Smooth muscle cell (in vitro differentiated cells): Measurements from ENCODE around the gene MYEOV. TPM values are rescaled to one million over a fixed set of nuclear protein-coding genes. Genes with fewer than 3 reads are reported as not detected.

Experiments used
- DNase-seq: peaks from one replicate; lab custom pipeline; 2025; ENCODE audit not compliant: unreplicated experiment; lab: John Stamatoyannopoulos, UW
- H2AFZ ChIP-seq: fragments of 200-600 bp; sonication (generic); 2 replicates; pipeline ENCODE4 v1.6.0; 2016; ENCODE audit warnings: antibody characterized with exemption, low read depth, mild to moderate bottlenecking
- H3F3A ChIP-seq: fragments of 200-600 bp; sonication (generic); 2 replicates; pipeline ENCODE4 v1.6.0; 2017; ENCODE audit warnings: antibody characterized with exemption, low read depth
- H3K27ac ChIP-seq: fragments of 200-600 bp; sonication (generic); 2 replicates; pipeline ENCODE4 v1.5.1; 2016; ENCODE audit warnings: low read depth, mild to moderate bottlenecking
- H3K27me3 ChIP-seq: fragments of 200-600 bp; sonication (generic); 2 replicates; pipeline ENCODE4 v1.6.1; 2016; ENCODE audit warnings: low read depth, mild to moderate bottlenecking
- H3K36me3 ChIP-seq: fragments of 200-600 bp; sonication (generic); 2 replicates; pipeline ENCODE4 v1.5.1; 2016; ENCODE audit warnings: low read depth
- H3K4me1 ChIP-seq: fragments of 200-600 bp; sonication (generic); 2 replicates; pipeline ENCODE4 v1.5.1; 2016; ENCODE audit warnings: low read depth
- H3K4me2 ChIP-seq: fragments of 200-600 bp; sonication (generic); 2 replicates; pipeline ENCODE4 v1.6.0; 2016; ENCODE audit warnings: mild to moderate bottlenecking
- H3K4me3 ChIP-seq: fragments of 200-600 bp; sonication (generic); 2 replicates; pipeline ENCODE4 v1.5.1; 2016; ENCODE audit warnings: mild to moderate bottlenecking
- H3K79me2 ChIP-seq: fragments of 200-600 bp; sonication (generic); 2 replicates; pipeline ENCODE4 v1.6.0; 2016; ENCODE audit warnings: low read depth, mild to moderate bottlenecking
- H3K9ac ChIP-seq: fragments of 200-600 bp; sonication (generic); 2 replicates; pipeline ENCODE4 v1.6.0; 2016; ENCODE audit warnings: low read depth
- H3K9me3 ChIP-seq: fragments of 200-600 bp; sonication (generic); replicated peaks from 2 replicates; pipeline ENCODE4 v1.5.1; 2016; ENCODE audit warnings: low read depth
- H4K20me1 ChIP-seq: fragments of 200-600 bp; sonication (generic); 2 replicates; pipeline ENCODE4 v1.6.0; 2016; ENCODE audit warnings: low read depth
- WGBS: methylation state at CpG from one replicate; pipeline ENCODE4 v1.1.7; 2016; ENCODE audit warnings: low lambda C conversion rate; 5-methylcytosine and 5-hydroxymethylcytosine counted together
- polyA plus RNA-seq: library from polyadenylated mRNA; unstranded; fragments of >200 nt; fragmentation: Nextera tagmentation; extraction: Ambion mirVana; gene quantifications from 2 replicates; pipeline ENCODE4 v1.2.1, GENCODE V29; 2016
- total RNA-seq: library from RNA; depleted of rRNA; stranded (reverse); fragments of >200 nt; gene quantifications from 2 replicates; pipeline ENCODE4 v1.2.3, GENCODE V29; 2014
- TF ChIP-seq, protein P1 (sequence below): fragments of 200-600 bp; sonication (generic); IDR thresholded peaks from 2 replicates; pipeline ENCODE4 v1.5.1; 2017; ENCODE audit warnings: borderline replicate concordance, mild to moderate bottlenecking, antibody characterized with exemption; ENCODE audit not compliant: insufficient read depth, poor library complexity, severe bottlenecking

The MYEOV gene
- total and polyA plus RNA-seq, 2 experiments from 2014 or later = 1.1 TPM; not detected in 1

GRCh38 chr11:69286374-69287371 is 7.3 kb upstream of the MYEOV start:
- no peak overlapping the region for H2AFZ ChIP-seq
- no peaks in the 10 kb centered on the region for H3K79me2 ChIP-seq
- no peak overlapping the region for H3K4me2 ChIP-seq
- no peak overlapping the region for H3K27ac ChIP-seq
- H3K9ac ChIP-seq = no peak overlapping the region
- no peaks in the 10 kb centered on the region for H3K36me3 ChIP-seq
- DNase-seq = no peak
- TF ChIP-seq, protein P1, sequence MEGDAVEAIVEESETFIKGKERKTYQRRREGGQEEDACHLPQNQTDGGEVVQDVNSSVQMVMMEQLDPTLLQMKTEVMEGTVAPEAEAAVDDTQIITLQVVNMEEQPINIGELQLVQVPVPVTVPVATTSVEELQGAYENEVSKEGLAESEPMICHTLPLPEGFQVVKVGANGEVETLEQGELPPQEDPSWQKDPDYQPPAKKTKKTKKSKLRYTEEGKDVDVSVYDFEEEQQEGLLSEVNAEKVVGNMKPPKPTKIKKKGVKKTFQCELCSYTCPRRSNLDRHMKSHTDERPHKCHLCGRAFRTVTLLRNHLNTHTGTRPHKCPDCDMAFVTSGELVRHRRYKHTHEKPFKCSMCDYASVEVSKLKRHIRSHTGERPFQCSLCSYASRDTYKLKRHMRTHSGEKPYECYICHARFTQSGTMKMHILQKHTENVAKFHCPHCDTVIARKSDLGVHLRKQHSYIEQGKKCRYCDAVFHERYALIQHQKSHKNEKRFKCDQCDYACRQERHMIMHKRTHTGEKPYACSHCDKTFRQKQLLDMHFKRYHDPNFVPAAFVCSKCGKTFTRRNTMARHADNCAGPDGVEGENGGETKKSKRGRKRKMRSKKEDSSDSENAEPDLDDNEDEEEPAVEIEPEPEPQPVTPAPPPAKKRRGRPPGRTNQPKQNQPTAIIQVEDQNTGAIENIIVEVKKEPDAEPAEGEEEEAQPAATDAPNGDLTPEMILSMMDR = no peak
- no peaks in the 10 kb centered on the region for H4K20me1 ChIP-seq
- peaks cover 8% of the 10 kb centered on the region for H3K4me1 ChIP-seq
- no peaks in the 10 kb centered on the region for H3K9me3 ChIP-seq
- H3K4me3 ChIP-seq = no peak overlapping the region
- H3F3A ChIP-seq = no peaks in the 10 kb centered on the region
- no peaks in the 10 kb centered on the region for H3K27me3 ChIP-seq
- WGBS = 75% methylated on average over 38 of the region's 38 CpGs

DNA sequence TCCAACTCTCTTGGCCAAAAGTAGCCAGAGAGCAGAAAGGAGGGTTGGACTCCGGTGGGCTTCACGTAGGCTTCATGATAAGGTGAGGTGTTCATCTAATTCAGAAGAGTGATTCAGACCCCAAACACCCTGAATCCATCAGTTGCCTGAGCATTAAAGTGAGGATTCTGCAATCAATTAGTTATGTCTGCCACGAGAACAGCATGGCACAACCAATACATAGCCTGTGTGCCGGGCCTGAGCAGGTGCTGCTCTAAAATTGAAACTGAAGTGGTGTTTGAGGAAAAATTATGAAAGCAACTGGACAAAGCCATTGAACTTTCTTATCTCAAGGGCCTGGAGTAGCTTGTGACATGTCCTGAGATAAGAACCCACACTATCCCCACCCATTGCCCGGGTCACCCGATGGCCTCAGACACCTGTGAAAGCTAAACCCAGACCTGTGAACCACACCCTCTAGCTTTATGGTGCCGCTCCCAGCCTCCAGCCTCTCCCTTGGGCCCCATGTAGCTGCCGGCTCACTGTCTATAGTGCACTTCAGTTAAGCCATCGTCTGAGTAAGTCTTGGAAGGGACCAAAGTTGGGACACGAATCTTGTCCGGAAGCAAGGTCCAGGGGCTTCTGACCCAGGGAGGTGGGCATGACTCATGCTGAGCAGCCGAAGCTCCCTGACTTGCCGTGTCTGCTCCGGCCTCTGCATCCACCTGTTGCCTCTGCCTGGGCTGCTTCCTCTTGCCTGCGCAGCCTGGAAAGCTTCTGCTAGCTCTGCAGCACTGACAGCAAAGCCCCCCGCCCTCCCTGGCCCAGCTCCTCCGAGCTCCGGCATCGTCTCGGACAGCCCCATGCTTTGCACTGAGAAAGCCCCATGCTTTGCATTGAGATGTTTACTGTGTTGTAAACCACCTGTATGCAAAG is 5.7 kb upstream of the MYEOV start:
- Histone ChIP-seq H3K4me1 (peaks cover 8% of the 10 kb centered on the region), H3K4me2 (no peak overlapping the region), H3K27ac (no peak overlapping the region), H3K9me3 (no peaks in the 10 kb centered on the region), H3K36me3 (no peaks in the 10 kb centered on the region), H3F3A (no peaks in the 10 kb centered on the region), H2AFZ (no peak overlapping the region), H3K9ac (no peak overlapping the region), H4K20me1 (no peaks in the 10 kb centered on the region), H3K27me3 (no peaks in the 10 kb centered on the region), H3K79me2 (no peaks in the 10 kb centered on the region), H3K4me3 (no peak overlapping the region)
- WGBS = 79% methylated on average over 20 of the region's 20 CpGs
- TF ChIP-seq, protein P1 = no peak
- DNase-seq = no peak

DNA sequence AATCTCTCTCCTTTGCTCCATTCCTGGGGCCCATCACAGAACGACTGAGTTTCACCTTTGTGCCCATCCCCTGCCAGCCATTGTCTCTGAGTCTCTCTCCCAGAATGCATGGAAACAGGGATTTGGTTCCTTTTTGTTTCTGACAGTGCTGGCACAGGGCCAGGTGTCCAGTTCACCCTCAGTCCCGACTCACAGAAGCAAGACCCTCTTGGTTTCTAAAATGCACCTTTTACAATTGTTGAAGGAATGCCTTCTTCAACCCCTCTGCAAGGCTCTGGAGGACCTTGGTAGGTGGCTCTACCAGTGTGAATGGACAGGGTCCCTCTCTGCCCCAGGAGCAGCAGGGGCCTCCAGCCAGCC is 5.1 kb upstream of the MYEOV start:
- H3K4me3 ChIP-seq = no peak overlapping the region
- H3F3A ChIP-seq = no peaks in the 10 kb centered on the region
- H3K4me1 ChIP-seq = peaks cover 8% of the 10 kb centered on the region
- no peaks in the 10 kb centered on the region for H3K27me3 ChIP-seq
- no peaks in the 10 kb centered on the region for H3K9me3 ChIP-seq
- no peak overlapping the region for H3K27ac ChIP-seq
- no peak overlapping the region for H3K4me2 ChIP-seq
- no peak overlapping the region for H2AFZ ChIP-seq
- H3K36me3 ChIP-seq = no peaks in the 10 kb centered on the region
- H4K20me1 ChIP-seq = no peaks in the 10 kb centered on the region
- TF ChIP-seq, protein P1 = no peak
- WGBS = 83% methylated on average over 2 of the region's 2 CpGs
- no peak for DNase-seq
- no peaks in the 10 kb centered on the region for H3K79me2 ChIP-seq
- no peak overlapping the region for H3K9ac ChIP-seq
